ENCODE measurements around the gene LGALS3. TPM values are rescaled to one million over a fixed set of nuclear protein-coding genes. Genes with fewer than 3 reads are reported as not detected.

Gene LGALS3
- total RNA-seq, 4 donors from 2014 or later: 68.0 to 124 (median 80.6) TPM

DNA sequence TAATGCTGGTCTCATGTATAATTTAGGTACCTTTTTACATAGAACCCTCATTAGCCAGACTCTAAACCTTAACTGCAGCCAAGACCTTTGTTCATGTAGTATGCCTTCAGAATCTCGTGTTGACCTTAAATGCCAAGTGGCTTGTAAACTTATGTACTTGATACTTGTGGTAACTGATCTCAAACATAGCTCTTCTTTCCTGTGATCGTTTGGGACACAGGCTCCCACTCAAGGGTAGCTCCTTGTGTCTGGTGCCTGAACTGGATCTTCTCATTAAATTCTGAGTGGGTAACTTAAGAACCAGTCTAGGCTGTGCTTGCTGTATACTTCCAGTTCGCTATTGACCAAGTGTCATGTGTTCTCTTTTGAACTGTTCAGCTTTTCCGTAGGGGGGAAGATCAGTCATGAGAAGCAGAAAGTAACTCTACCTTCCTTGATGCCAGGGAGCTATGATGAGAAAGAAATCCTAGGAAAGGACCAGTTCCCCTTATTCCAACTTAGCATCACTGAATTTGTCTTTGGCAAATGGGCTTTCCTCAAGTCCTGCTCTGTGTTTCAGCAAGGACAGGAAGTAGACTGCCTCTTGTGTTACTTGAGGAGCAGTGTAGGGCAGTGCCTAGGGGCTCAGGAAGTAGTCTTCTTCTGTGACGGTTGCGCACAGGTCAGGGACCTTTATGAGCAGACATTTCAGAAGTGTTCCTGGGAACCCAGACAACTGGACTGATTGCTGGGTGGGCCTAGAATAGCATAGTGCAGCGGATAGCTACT, 2.5 kb downstream of the LGALS3 start:
- Histone ChIP-seq H3K4me1 (peaks cover 10 to 23% of the 10 kb centered on the region in 2 donors), H3K36me3 (no peaks in the 10 kb centered on the region), H3K27me3 (peaks cover 0 to 6% (median 0%) of the 10 kb centered on the region in 3 donors), H3K4me3 (peak overlapping the region; percentile 62 to 75 (median 69)), H3K27ac (peak overlapping the region; percentile 81 to 88 (median 86)), H3K9me3 (no peaks in the 10 kb centered on the region)
- no peak for TF ChIP-seq POLR2A (IDR thresholded peaks at IDR 0.05)
- TF ChIP-seq, protein P1, sequence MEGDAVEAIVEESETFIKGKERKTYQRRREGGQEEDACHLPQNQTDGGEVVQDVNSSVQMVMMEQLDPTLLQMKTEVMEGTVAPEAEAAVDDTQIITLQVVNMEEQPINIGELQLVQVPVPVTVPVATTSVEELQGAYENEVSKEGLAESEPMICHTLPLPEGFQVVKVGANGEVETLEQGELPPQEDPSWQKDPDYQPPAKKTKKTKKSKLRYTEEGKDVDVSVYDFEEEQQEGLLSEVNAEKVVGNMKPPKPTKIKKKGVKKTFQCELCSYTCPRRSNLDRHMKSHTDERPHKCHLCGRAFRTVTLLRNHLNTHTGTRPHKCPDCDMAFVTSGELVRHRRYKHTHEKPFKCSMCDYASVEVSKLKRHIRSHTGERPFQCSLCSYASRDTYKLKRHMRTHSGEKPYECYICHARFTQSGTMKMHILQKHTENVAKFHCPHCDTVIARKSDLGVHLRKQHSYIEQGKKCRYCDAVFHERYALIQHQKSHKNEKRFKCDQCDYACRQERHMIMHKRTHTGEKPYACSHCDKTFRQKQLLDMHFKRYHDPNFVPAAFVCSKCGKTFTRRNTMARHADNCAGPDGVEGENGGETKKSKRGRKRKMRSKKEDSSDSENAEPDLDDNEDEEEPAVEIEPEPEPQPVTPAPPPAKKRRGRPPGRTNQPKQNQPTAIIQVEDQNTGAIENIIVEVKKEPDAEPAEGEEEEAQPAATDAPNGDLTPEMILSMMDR (IDR thresholded peaks at IDR 0.05 in 4 of 5, conservative IDR thresholded peaks at IDR 0.05 in 1 of 5): peak in 1 of 5 experiments; percentile 7
- in situ Hi-C loops (cut with MboI; ENCODE audit: low sequenced_read_pairs in 4 of 4): no loop called here
- DNase-seq (no peak), ATAC-seq (peak in 1 of 2 donors; percentile 25)
- intact Hi-C loops (cut with DNase I; ENCODE audit: low total_unique reads): loop anchor here (2.0 kb wide), 1 partner anchor 43 kb away; no protein-coding TSS in a partner anchor

GRCh38 chr14:55133416-55133815, 4.4 kb downstream of the LGALS3 start:
- Histone ChIP-seq H3K4me1 (peaks cover 20 to 30% of the 10 kb centered on the region in 2 donors), H3K9me3 (no peaks in the 10 kb centered on the region), H3K27me3 (peaks cover 0 to 6% (median 0%) of the 10 kb centered on the region in 3 donors), H3K36me3 (peaks cover 0 to under 1% of the 10 kb centered on the region in 2 donors), H3K27ac (peak overlapping the region; percentile 25 to 87 (median 56)), H3K4me3 (no peak overlapping the region)
- DNase-seq: no peak
- no peak for ATAC-seq
- intact Hi-C loops (cut with DNase I; ENCODE audit: low total_unique reads): loop anchor here (2.0 kb wide), 1 partner anchor 45 kb away; no protein-coding TSS in a partner anchor
- TF ChIP-seq, protein P1 (IDR thresholded peaks at IDR 0.05 in 4 of 5, conservative IDR thresholded peaks at IDR 0.05 in 1 of 5): peak in 1 of 5 experiments; percentile 37
- TF ChIP-seq POLR2A (IDR thresholded peaks at IDR 0.05): no peak
- in situ Hi-C loops (cut with MboI; ENCODE audit: low sequenced_read_pairs in 4 of 4): no loop called here

DNA sequence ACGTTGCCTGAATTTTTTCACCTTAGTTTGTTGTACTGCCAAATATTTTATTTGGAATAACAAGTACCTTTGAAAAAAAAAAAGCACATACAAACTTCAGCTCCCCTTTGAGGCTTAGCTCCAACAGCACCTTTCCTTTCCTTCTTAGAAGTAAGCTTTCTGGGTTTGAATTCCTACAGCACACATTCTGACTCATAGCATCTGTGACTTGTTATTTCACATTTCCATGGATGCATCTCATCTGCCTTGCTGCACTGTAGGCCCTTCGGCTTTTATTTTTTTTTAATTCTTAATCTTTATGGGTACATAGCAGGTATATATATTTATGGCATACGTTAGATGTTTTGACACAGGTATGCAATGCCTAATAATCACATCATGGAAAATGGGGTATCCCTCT, 7.2 kb downstream of the LGALS3 start:
- Histone ChIP-seq H3K4me1 (peaks cover 20 to 32% of the 10 kb centered on the region in 2 donors), H3K27me3 (no peaks in the 10 kb centered on the region), H3K27ac (peak overlapping the region in 3 of 4 donors; percentile 49 to 73 (median 63)), H3K9me3 (no peaks in the 10 kb centered on the region), H3K4me3 (no peak overlapping the region), H3K36me3 (peaks cover 0 to 15% of the 10 kb centered on the region in 2 donors)
- intact Hi-C loops (cut with DNase I; ENCODE audit: low total_unique reads): no loop called here
- TF ChIP-seq, protein P1 (IDR thresholded peaks at IDR 0.05 in 4 of 5, conservative IDR thresholded peaks at IDR 0.05 in 1 of 5): no peak
- no peak for TF ChIP-seq POLR2A (IDR thresholded peaks at IDR 0.05)
- ATAC-seq (no peak), DNase-seq (no peak)
- in situ Hi-C loops (cut with MboI; ENCODE audit: low sequenced_read_pairs in 4 of 4): no loop called here

DNA sequence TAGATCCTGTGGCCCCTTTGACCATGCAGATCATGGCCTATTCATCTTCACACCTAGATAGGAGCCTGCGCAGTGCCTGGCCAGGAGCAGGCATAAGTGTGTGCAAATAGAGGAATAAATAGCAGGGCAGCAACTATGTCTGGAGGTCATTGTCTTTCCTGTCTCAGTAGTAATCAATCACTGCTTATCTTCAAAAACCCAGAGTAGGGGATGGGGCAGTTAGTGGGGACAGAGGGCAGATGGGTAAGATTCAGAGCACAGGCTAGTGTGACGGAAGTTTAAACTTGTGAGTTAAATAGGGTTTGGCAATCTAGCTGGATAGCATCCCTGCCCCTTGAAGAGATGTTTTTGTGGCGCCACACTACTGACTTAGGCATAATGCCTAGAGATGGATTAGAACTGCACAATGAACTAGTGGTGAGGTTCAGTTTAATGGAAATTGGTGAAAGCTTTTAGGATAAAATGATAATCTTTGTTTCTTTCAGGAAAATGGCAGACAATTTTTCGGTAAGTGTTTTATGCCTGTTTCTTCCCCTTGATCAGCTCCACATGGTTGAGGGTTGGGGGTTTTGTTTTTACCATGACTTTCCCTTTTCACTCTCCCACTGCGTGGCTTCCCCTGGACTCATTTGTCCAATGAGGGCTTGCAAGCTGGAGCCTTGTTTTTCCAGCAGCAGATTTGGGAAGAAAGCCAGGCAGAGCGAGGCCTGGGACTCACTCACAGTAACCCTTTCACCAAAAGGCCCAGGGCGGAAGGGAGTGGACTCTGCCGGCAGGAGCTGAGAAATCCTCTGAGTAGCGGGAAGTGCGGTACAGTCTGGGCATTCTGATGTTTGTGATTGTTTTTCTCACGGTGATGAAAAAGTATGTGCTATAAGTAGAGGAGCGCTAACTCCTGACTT, 8.1 kb downstream of the LGALS3 start:
- DNase-seq (peak; percentile 30), ATAC-seq (peak; percentile 55 to 76)
- Histone ChIP-seq H3K9me3 (no peaks in the 10 kb centered on the region), H3K36me3 (peaks cover 0 to 19% of the 10 kb centered on the region in 2 donors), H3K27me3 (no peaks in the 10 kb centered on the region), H3K4me1 (peaks cover 20 to 32% of the 10 kb centered on the region in 2 donors), H3K4me3 (peak overlapping the region in 3 of 4 donors; percentile 10 to 17 (median 16)), H3K27ac (peak overlapping the region; percentile 46 to 73 (median 56))
- intact Hi-C loops (cut with DNase I; ENCODE audit: low total_unique reads) (no loop called here), in situ Hi-C loops (cut with MboI; ENCODE audit: low sequenced_read_pairs in 4 of 4) (no loop called here)
- TF ChIP-seq, protein P1 (IDR thresholded peaks at IDR 0.05 in 4 of 5, conservative IDR thresholded peaks at IDR 0.05 in 1 of 5): no peak
- no peak for TF ChIP-seq POLR2A (IDR thresholded peaks at IDR 0.05)

All from gastrocnemius medialis (tissue), 4 donors.